ENCODE data around the gene RPTOR.

Gene RPTOR

GRCh38 chr17:80878876-80879722, 334.5 kb downstream of the RPTOR start:
- no peak overlapping the region for H3K9ac ChIP-seq (ENCODE audit: low read length)
- H3K27me3 ChIP-seq (ENCODE audit: control insufficient read depth, insufficient read depth, low read length), result no peaks in the 10 kb centered on the region
- H3K4me1 ChIP-seq (ENCODE audit: control insufficient read depth, insufficient read depth, low read length), result no peaks in the 10 kb centered on the region
- H3K9me3 ChIP-seq (ENCODE audit: control insufficient read depth, low read length), result no peaks in the 10 kb centered on the region
- H3K36me3 ChIP-seq (ENCODE audit: control insufficient read depth, insufficient read depth, low read length), result no peaks in the 10 kb centered on the region
- no peak overlapping the region for H3K4me3 ChIP-seq (ENCODE audit: low read length)

- H3K9me3 ChIP-seq (ENCODE audit: control insufficient read depth, low read length), result no peaks in the 10 kb centered on the region
- H3K4me1 ChIP-seq (ENCODE audit: control insufficient read depth, insufficient read depth, low read length), result no peaks in the 10 kb centered on the region
- H3K27me3 ChIP-seq (ENCODE audit: control insufficient read depth, insufficient read depth, low read length), result no peaks in the 10 kb centered on the region
- no peak overlapping the region for H3K9ac ChIP-seq (ENCODE audit: low read length)
- no peaks in the 10 kb centered on the region for H3K36me3 ChIP-seq (ENCODE audit: control insufficient read depth, insufficient read depth, low read length)
- H3K4me3 ChIP-seq (ENCODE audit: low read length), result no peak overlapping the region
These were observed 335.3 kb downstream of the RPTOR start for GRCh38 chr17:80879723-80880647.

- Histone ChIP-seq H3K9me3 (ENCODE audit: control insufficient read depth, low read length) (no peaks in the 10 kb centered on the region), H3K9ac (ENCODE audit: low read length) (no peak overlapping the region), H3K27me3 (ENCODE audit: control insufficient read depth, insufficient read depth, low read length) (no peaks in the 10 kb centered on the region), H3K4me3 (ENCODE audit: low read length) (no peak overlapping the region), H3K4me1 (ENCODE audit: control insufficient read depth, insufficient read depth, low read length) (no peaks in the 10 kb centered on the region), H3K36me3 (ENCODE audit: control insufficient read depth, insufficient read depth, low read length) (no peaks in the 10 kb centered on the region)
These were observed 336.0 kb downstream of the RPTOR start for GRCh38 chr17:80880648-80880985.

GRCh38 chr17:80881306-80881705, 336.7 kb downstream of the RPTOR start:
- Histone ChIP-seq H3K36me3 (ENCODE audit: control insufficient read depth, insufficient read depth, low read length) (no peaks in the 10 kb centered on the region), H3K9me3 (ENCODE audit: control insufficient read depth, low read length) (no peaks in the 10 kb centered on the region), H3K9ac (ENCODE audit: low read length) (no peak overlapping the region), H3K4me3 (ENCODE audit: low read length) (no peak overlapping the region), H3K27me3 (ENCODE audit: control insufficient read depth, insufficient read depth, low read length) (no peaks in the 10 kb centered on the region), H3K4me1 (ENCODE audit: control insufficient read depth, insufficient read depth, low read length) (no peaks in the 10 kb centered on the region)

GRCh38 chr17:80882323-80882722, 337.7 kb downstream of the RPTOR start:
- no peaks in the 10 kb centered on the region for H3K36me3 ChIP-seq (ENCODE audit: control insufficient read depth, insufficient read depth, low read length)
- H3K9me3 ChIP-seq (ENCODE audit: control insufficient read depth, low read length), result no peaks in the 10 kb centered on the region
- H3K4me1 ChIP-seq (ENCODE audit: control insufficient read depth, insufficient read depth, low read length), result no peaks in the 10 kb centered on the region
- no peaks in the 10 kb centered on the region for H3K27me3 ChIP-seq (ENCODE audit: control insufficient read depth, insufficient read depth, low read length)
- H3K4me3 ChIP-seq (ENCODE audit: low read length), result no peak overlapping the region
- no peak overlapping the region for H3K9ac ChIP-seq (ENCODE audit: low read length)

- no peaks in the 10 kb centered on the region for H3K36me3 ChIP-seq (ENCODE audit: control insufficient read depth, insufficient read depth, low read length)
These were observed 338.5 kb downstream of the RPTOR start for GRCh38 chr17:80882926-80883685.

GRCh38 chr17:80883831-80884735, 339.4 kb downstream of the RPTOR start:
- Histone ChIP-seq H3K4me1 (ENCODE audit: control insufficient read depth, insufficient read depth, low read length) (no peaks in the 10 kb centered on the region), H3K4me3 (ENCODE audit: low read length) (no peak overlapping the region), H3K9me3 (ENCODE audit: control insufficient read depth, low read length) (no peaks in the 10 kb centered on the region), H3K9ac (ENCODE audit: low read length) (no peak overlapping the region), H3K36me3 (ENCODE audit: control insufficient read depth, insufficient read depth, low read length) (no peaks in the 10 kb centered on the region), H3K27me3 (ENCODE audit: control insufficient read depth, insufficient read depth, low read length) (no peaks in the 10 kb centered on the region)

More at GRCh38 chr17:80882926-80883685, 338.5 kb downstream of the RPTOR start:
- Histone ChIP-seq H3K4me1 (ENCODE audit: control insufficient read depth, insufficient read depth, low read length) (no peaks in the 10 kb centered on the region), H3K9ac (ENCODE audit: low read length) (no peak overlapping the region), H3K9me3 (ENCODE audit: control insufficient read depth, low read length) (no peaks in the 10 kb centered on the region), H3K27me3 (ENCODE audit: control insufficient read depth, insufficient read depth, low read length) (no peaks in the 10 kb centered on the region), H3K4me3 (ENCODE audit: low read length) (no peak overlapping the region)

- no peaks in the 10 kb centered on the region for H3K4me1 ChIP-seq (ENCODE audit: control insufficient read depth, insufficient read depth, low read length)
These were observed 340.2 kb downstream of the RPTOR start for GRCh38 chr17:80884811-80885210.

GRCh38 chr17:80885947-80886582, 341.4 kb downstream of the RPTOR start:
- Histone ChIP-seq H3K4me1 (ENCODE audit: control insufficient read depth, insufficient read depth, low read length) (no peaks in the 10 kb centered on the region), H3K4me3 (ENCODE audit: low read length) (no peak overlapping the region), H3K9ac (ENCODE audit: low read length) (no peak overlapping the region), H3K36me3 (ENCODE audit: control insufficient read depth, insufficient read depth, low read length) (no peaks in the 10 kb centered on the region), H3K27me3 (ENCODE audit: control insufficient read depth, insufficient read depth, low read length) (no peaks in the 10 kb centered on the region), H3K9me3 (ENCODE audit: control insufficient read depth, low read length) (no peaks in the 10 kb centered on the region)

More at GRCh38 chr17:80884811-80885210, 340.2 kb downstream of the RPTOR start:
- Histone ChIP-seq H3K27me3 (ENCODE audit: control insufficient read depth, insufficient read depth, low read length) (no peaks in the 10 kb centered on the region), H3K36me3 (ENCODE audit: control insufficient read depth, insufficient read depth, low read length) (no peaks in the 10 kb centered on the region), H3K9me3 (ENCODE audit: control insufficient read depth, low read length) (no peaks in the 10 kb centered on the region), H3K9ac (ENCODE audit: low read length) (no peak overlapping the region), H3K4me3 (ENCODE audit: low read length) (no peak overlapping the region)

GRCh38 chr17:80886641-80887573, 342.3 kb downstream of the RPTOR start:
- Histone ChIP-seq H3K9me3 (ENCODE audit: control insufficient read depth, low read length) (no peaks in the 10 kb centered on the region), H3K4me3 (ENCODE audit: low read length) (no peak overlapping the region), H3K4me1 (ENCODE audit: control insufficient read depth, insufficient read depth, low read length) (peaks cover 3% of the 10 kb centered on the region), H3K9ac (ENCODE audit: low read length) (no peak overlapping the region), H3K36me3 (ENCODE audit: control insufficient read depth, insufficient read depth, low read length) (no peaks in the 10 kb centered on the region), H3K27me3 (ENCODE audit: control insufficient read depth, insufficient read depth, low read length) (no peaks in the 10 kb centered on the region)
